ENCODE data around the gene BCCIP.

- TF ChIP-seq CTCF (optimal IDR thresholded peaks at IDR 0.05 in 1 of 3, IDR thresholded peaks at IDR 0.05 in 1 of 3, conservative IDR thresholded peaks at IDR 0.05 in 1 of 3; ENCODE audit: extremely low read depth in 1 of 3, insufficient read depth in 2 of 3, low read length in 3 of 3), result no peak
- no peak for TF ChIP-seq EZH2 (IDR thresholded peaks at IDR 0.05; ENCODE audit: low read length)
Measured at GRCh38 chr10:125797994-125798662, 25.2 kb upstream of the BCCIP start.
